HepG2 (cell line): ENCODE results near the gene PACSIN1. TPM values are rescaled to one million over a fixed set of nuclear protein-coding genes. Genes with fewer than 3 reads are reported as not detected.

ENCODE experiments used
- ATAC-seq: fragments of 200-7000 bp; cut with Tn5 transposase; 3 replicates; pipeline ENCODE4 v1.9.1; 2020; ENCODE audit warnings: mild to moderate bottlenecking, moderate library complexity
- BruUV-seq: library from RNA; stranded (reverse); fragments of 400-500 nt; replicated peaks from 2 replicates; lab custom pipeline; 2021; lab: Mats Ljungman, UMichigan
- CTCF ChIA-PET: fragments of 300-600 bp; formaldehyde crosslinking; extraction: SDS; loops from one replicate; lab custom pipeline; 2021; ENCODE audit warnings: low total read pairs, inconsistent platforms, low intra/inter-chr PET ratio; lab: Yijun Ruan, JAX
- POLR2A ChIA-PET: fragments of 350-600 bp; sonication (Branson Sonifier 250); formaldehyde crosslinking; loops from one replicate; lab custom pipeline; 2020; ENCODE audit warnings: antibody characterized with exemption, inconsistent platforms; lab: Yijun Ruan, JAX
- DNase-seq: peaks from one replicate; pipeline ENCODE4 v3.0.0-alpha.2; 2015; ENCODE audit warnings: low spot score
- FAIRE-seq: peaks from 3 replicates; lab custom pipeline; 2011; peaks lifted over from hg19 to GRCh38; lab: Jason Lieb, UNC
- H2AFZ ChIP-seq: one replicate; pipeline ENCODE4 v1.6.1; 2011; ENCODE audit warnings: low read length, inconsistent platforms
- H3K27ac ChIP-seq: fragments of 300-600 bp; 3 replicates; pipeline ENCODE4 v1.8.0; 2011; ENCODE audit warnings: mixed run types, mild to moderate bottlenecking, mixed read lengths, low read length, inconsistent platforms; ENCODE audit not compliant: insufficient read depth; ENCODE audit errors: extremely low read length
- H3K27me3 ChIP-seq, 2 experiments: fragments of 200-600 bp in 1 of 2; 2 replicates in 1 of 2; 3 replicates in 1 of 2; pipeline versions ENCODE4 v1.6.0 to v1.8.0; 2011; ENCODE audit warnings: low read length in 2 of 2, mild to moderate bottlenecking in 2 of 2, moderate library complexity in 2 of 2, inconsistent platforms in 1 of 2; ENCODE audit not compliant: insufficient read depth in 2 of 2, control insufficient read depth in 1 of 2
- H3K36me3 ChIP-seq, 2 experiments: fragments of 200-600 bp in 1 of 2; replicated peaks in 1 of 2; 2 replicates in 1 of 2; 3 replicates in 1 of 2; pipeline versions ENCODE4 v1.5.1 to v1.8.0; 2011; ENCODE audit warnings: low read length in 2 of 2, inconsistent platforms in 1 of 2; ENCODE audit not compliant: insufficient read depth in 2 of 2, control insufficient read depth in 1 of 2
- H3K4me1 ChIP-seq: 2 replicates; pipeline ENCODE4 v1.5.1; 2012; ENCODE audit warnings: low read length, inconsistent platforms; ENCODE audit not compliant: insufficient read depth
- H3K4me2 ChIP-seq: 2 replicates; pipeline ENCODE4 v1.6.0; 2011; ENCODE audit warnings: low read depth, low read length, inconsistent platforms
- H3K4me3 ChIP-seq, 3 experiments: fragments of 200-600 bp in 1 of 3; sonication (generic), shearing (Covaris generic) in 1 of 3; replicated peaks in 1 of 3; 2 replicates each; pipeline ENCODE4 v1.5.1; 2011 to 2016; ENCODE audit warnings: low read length in 3 of 3, inconsistent platforms in 2 of 3, low read depth in 2 of 3, mild to moderate bottlenecking in 2 of 3, control low read depth in 1 of 3, mixed read lengths in 1 of 3; ENCODE audit not compliant: insufficient read depth in 1 of 3
- H3K79me2 ChIP-seq: one replicate; pipeline ENCODE4 v1.6.1; 2011; ENCODE audit warnings: low read length, inconsistent platforms; ENCODE audit not compliant: insufficient read depth
- H3K9ac ChIP-seq: 2 replicates; pipeline ENCODE4 v1.6.0; 2011; ENCODE audit warnings: mild to moderate bottlenecking, low read depth, low read length, inconsistent platforms; ENCODE audit not compliant: insufficient read depth
- H3K9me3 ChIP-seq: 2 replicates; pipeline ENCODE4 v1.5.1; 2012; ENCODE audit warnings: mild to moderate bottlenecking, low read length
- H4K20me1 ChIP-seq: 2 replicates; pipeline ENCODE4 v1.6.0; 2011; ENCODE audit warnings: inconsistent platforms, mild to moderate bottlenecking, low read length, moderate library complexity; ENCODE audit not compliant: insufficient read depth
- AFF4 ChIP-seq: sonication (generic); formaldehyde crosslinking; IDR thresholded peaks from 2 replicates; pipeline ENCODE4 v1.4.0; 2020; ENCODE audit warnings: missing genetic modification reagents
- ARNTL ChIP-seq: sonication (generic); formaldehyde crosslinking; IDR thresholded peaks from 2 replicates; pipeline ENCODE4 v1.4.0; 2020; ENCODE audit warnings: mild to moderate bottlenecking, missing genetic modification reagents
- DBP ChIP-seq: sonication (generic); formaldehyde crosslinking; IDR thresholded peaks from 2 replicates; pipeline ENCODE4 v1.4.0; 2020; ENCODE audit warnings: missing genetic modification reagents; ENCODE audit errors: not compliant biosample characterization
- FOXK2 ChIP-seq: fragments of 450-650 bp; IDR thresholded peaks from 2 replicates; pipeline ENCODE4 v1.6.1; 2016
- HIVEP1 ChIP-seq: sonication (generic); formaldehyde crosslinking; IDR thresholded peaks from 2 replicates; pipeline ENCODE4 v1.4.0; 2020; ENCODE audit warnings: mild to moderate bottlenecking, missing genetic modification reagents
- HOXA9 ChIP-seq: sonication (generic); formaldehyde crosslinking; IDR thresholded peaks from 2 replicates; pipeline ENCODE4 v1.8.1; 2022; ENCODE audit warnings: missing genetic modification reagents, mild to moderate bottlenecking, moderate library complexity, borderline replicate concordance
- NR2C2 ChIP-seq: sonication (generic); formaldehyde crosslinking; IDR thresholded peaks from 2 replicates; pipeline ENCODE4 v1.4.0; 2020; ENCODE audit warnings: missing genetic modification reagents, mild to moderate bottlenecking, moderate library complexity, borderline replicate concordance
- ZNF850 ChIP-seq: sonication (generic); formaldehyde crosslinking; conservative IDR thresholded peaks from 2 replicates; pipeline ENCODE4 v1.9.0; 2021; ENCODE audit warnings: mild to moderate bottlenecking, missing genetic modification reagents
- WGBS: methylation state at CpG from one replicate; pipeline ENCODE4 v1.1.6; 2017; ENCODE audit warnings: low lambda C conversion rate; 5-methylcytosine and 5-hydroxymethylcytosine counted together
- in situ Hi-C: cut with HindIII; loops from 2 replicates; pipeline ENCODE4 v1.10.0; 2017; ENCODE audit warnings: low pct_unique_long_range_greater_than_20kb; ENCODE audit not compliant: extremely low pct_ligation_motif_present
- intact Hi-C: fragments of 100-400 bp; cut with micrococcal nuclease; formaldehyde crosslinking; loops from one replicate; pipeline ENCODE4 v1.10.0; 2022; ENCODE audit not compliant: unreplicated experiment
- polyA plus RNA-seq, 8 experiments: library from polyadenylated mRNA; depleted of rRNA in 3 of 8; stranded (reverse) in 7 of 8; unstranded in 1 of 8; fragments of >200 nt; fragmentation: Illumina TruSeq in 4 of 8; extraction: Trizol in 4 of 8; gene quantifications; 2 replicates each; pipeline versions ENCODE4 v1.2.1 to v1.2.3, GENCODE V29; 2011 to 2016; ENCODE audit warnings: low read depth in 4 of 8, missing spikeins in 1 of 8, mixed read lengths in 1 of 8; ENCODE audit not compliant: insufficient read depth in 1 of 8
- total RNA-seq, 5 experiments: library from RNA; depleted of rRNA; stranded (reverse); fragments of >200 nt; fragmentation: Illumina TruSeq; extraction: Trizol; gene quantifications; 2 replicates each; pipeline ENCODE4 v1.2.3, GENCODE V29; 2016; ENCODE audit warnings: low read depth in 1 of 5

Gene PACSIN1
- total and polyA plus RNA-seq, 2 of the 13 experiments (the other 11 are each of a cell fraction or from before 2014, with no cell fraction given), result not detected

DNA sequence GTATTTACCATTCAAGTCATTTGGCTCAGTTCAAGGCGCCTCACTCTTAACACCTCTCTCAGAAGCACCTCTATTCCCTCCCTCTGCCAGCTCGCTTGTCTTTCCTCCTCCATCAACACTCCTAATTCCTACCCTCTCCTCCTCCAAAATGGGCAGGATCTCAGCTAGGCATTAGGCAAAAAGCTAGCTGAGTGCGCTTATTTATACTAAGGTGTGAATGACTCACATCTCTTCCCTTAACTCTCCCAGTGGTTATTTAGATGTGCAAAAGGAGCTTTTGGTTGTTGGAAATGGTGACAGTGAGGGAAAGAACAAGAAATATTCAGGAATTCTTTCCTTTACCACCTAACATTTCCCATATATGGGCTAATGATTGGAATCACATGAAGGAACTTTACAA lies 29.1 kb downstream of the PACSIN1 start (continued):
- TF ChIP-seq DBP (CRISPR knock-in tag) (no peak), HOXA9 (CRISPR knock-in tag) (no peak), HIVEP1 (CRISPR knock-in tag) (no peak), FOXK2 (no peak), ZNF850 (CRISPR knock-in tag) (no peak), ARNTL (CRISPR knock-in tag) (no peak)

DNA sequence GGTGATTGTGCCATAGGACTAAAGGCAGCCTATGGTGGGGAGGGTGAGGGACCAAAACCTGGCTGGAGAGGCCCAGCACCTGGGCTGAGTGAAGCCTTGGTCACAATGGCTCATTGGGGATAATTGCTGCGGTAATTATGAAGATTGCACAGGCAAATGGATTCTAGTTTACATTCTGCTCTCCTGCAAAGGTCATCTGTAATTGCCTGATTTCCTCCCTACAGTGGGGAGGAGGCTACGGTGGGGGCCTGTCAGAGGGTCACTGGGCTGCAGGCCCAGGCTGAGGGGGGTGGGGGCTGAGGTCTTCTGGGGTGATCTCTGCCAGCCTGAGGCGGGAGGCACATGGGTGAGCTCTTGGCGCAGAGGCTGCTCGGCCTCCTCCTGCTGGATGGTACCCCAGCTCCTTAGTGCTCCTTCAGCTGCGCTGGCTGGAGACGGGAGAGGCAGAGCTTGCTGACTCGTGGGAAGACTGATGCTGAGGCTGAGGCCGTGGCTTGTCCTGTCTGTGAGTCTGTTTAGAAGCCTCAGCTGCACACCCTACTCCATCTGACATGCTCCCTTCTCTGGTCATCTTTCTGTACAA lies 30.3 kb downstream of the PACSIN1 start:
- Histone ChIP-seq H3K9me3 (peaks cover 8% of the 10 kb centered on the region; the same call in 1 of the 2 replicates), H2AFZ (no peak overlapping the region), H3K4me3 (no peak overlapping the region), H3K9ac (no peak overlapping the region), H3K4me1 (peaks cover 1% of the 10 kb centered on the region; the same call in 1 of the 2 replicates), H3K27ac (no peak overlapping the region), H3K27me3 (peaks cover 1 to 11% of the 10 kb centered on the region in 2 experiments; a peak in 2 of 5 replicates), H4K20me1 (no peaks in the 10 kb centered on the region), H3K4me2 (no peak overlapping the region), H3K79me2 (no peaks in the 10 kb centered on the region)
- in situ Hi-C loops, result no loop called here
- intact Hi-C loops, result no loop called here
- 0% methylated on average over 2 of the region's 9 CpGs for whole genome bisulfite sequencing
- DNase-seq, result no peak
- ChIA-PET POLR2A (interaction anchor here (0.7 kb wide), 1 partner anchor 68 kb away, joined by 4 read pairs; no protein-coding TSS in a partner anchor), CTCF (no interaction called here)
- ATAC-seq, result no peak
- no TSS peak for BruUV-seq
- FAIRE-seq, result no peak
- TF ChIP-seq NR2C2 (no peak), AFF4 (no peak)
- TF ChIP-seq, all 625 proteins: peak for 0
- no peaks in the 10 kb centered on the region for H3K36me3 ChIP-seq
